Activated CD4-positive, CD25-positive, alpha-beta regulatory T cell treated with anti-CD3 and anti-CD28 coated beads, Interleukin-2, amount 50 U/mL, for 72 hours (primary cell): ENCODE results near the gene SLC17A1.

Experiments used
- DNase-seq: peaks from one replicate; pipeline ENCODE4 v3.0.0; 2021

Gene SLC17A1

DNA sequence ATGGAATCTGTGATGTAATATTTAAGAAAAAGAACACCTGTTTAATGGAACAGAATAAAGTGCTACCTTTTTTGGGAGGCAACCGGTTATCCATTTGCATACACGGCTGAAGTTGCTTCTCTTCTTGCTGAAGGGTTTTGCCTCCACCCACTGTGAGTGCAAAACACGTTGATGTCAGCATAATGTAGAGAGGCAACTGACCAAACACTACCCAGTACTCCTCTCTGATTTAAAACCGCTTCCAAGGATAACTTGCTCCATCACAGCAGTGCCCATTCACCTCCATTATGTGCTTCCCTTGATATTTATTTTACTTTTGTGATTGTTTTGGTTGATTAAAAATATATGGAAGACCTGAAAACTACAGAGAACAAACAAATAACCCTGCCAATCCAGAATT is 1.4 kb downstream of the SLC17A1 start:
- no peak for DNase-seq

DNA sequence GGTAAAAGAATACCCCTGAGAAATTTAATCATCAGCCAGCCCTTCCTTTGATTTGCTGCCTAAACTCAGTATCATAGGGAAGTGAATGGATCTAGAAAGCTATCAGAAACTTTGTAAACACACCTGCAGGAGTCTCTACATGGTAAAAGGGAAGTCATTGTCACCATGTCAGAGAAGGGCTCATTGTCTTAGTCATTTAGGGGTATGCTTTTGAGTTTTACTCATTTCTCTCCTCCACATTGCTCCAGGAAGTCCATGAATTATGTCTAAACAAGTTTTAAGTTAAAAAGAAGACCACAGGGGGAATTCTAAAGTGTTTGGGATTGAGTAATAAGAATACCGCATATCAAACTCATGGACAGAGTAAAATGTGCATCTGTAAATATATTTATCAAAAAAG is 2.5 kb downstream of the SLC17A1 start:
- no peak for DNase-seq

DNA sequence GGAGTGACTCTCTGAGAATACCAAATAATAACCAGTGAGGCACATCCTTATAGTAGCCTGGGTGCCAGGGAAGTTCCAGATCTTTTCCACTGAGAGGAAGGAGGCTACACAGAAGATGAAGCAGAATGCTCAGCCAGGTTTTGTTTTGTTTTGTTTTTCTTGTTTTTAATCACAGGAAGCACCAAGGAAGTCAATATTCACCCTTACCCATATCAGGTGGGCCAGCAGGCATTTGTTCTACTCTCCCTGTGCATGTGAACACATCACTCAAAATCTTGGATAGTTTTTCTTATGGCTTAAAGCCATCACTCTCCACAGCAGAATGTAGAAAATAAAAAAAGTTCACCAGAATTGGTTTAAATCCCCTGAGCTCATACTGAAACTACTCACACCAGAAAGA is 10.5 kb downstream of the SLC17A1 start:
- no peak for DNase-seq

DNA sequence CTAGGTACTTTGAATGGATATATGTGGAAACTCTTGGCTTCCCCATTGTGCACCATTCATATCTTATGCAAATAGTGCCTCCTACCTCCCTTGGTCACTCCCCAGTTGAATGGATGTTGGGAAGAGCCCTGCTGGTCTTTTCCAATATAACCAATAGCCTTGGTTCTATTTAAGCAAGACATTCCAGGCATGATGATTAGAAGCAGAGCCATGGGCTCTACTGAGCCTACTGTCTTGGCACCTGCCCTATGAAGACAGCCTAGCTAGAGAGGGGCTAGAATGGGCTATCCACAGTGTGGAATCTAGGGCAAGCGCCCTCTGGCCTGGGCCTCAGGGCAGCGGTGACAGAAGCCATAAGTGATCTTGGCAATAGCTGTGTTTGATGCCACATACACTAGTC is 15.6 kb downstream of the SLC17A1 start:
- no peak for DNase-seq

DNA sequence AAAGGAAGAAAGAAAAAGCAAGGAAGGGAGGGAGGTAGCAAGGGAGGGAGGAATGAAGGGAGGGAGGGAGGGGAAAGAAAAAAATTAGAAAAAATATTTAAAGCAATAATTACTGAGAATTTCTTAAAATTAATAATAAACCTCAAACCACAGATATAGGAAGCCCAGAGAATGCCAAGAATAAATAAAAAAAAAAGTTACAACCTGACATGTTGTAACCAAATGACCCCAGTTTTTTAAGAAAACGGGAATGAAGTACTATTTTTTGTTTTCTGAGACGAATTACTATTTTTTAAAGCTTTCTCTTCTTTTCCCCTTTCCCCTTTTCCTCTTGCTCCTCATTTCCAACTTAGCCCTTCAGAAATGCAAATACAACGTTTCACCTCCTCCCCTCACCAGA is 16.7 kb downstream of the SLC17A1 start:
- no peak for DNase-seq

- DNase-seq: no peak
These were observed 27.0 kb downstream of the SLC17A1 start for GRCh38 chr6:25804804-25805203.

DNA sequence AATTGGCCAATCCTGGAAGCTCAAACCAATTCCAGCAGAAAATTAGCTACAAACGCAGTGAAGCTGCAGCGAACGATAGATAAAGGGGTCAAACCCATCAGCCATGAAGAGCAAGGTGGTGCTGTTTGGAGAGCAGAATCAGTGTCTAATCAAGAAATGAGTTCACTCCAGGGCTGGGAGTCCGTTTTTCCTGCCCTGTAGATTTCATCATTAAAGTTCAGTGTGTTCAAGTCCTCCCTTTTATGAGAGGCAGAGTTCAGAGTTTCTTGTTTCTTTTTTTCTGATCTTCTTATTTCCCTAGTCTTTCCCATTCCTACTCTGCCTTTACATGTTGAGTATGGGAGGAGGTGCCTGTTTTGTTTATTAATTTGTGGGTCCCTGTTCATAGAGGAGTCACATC is 30.4 kb downstream of the SLC17A1 start:
- DNase-seq: no peak

DNA sequence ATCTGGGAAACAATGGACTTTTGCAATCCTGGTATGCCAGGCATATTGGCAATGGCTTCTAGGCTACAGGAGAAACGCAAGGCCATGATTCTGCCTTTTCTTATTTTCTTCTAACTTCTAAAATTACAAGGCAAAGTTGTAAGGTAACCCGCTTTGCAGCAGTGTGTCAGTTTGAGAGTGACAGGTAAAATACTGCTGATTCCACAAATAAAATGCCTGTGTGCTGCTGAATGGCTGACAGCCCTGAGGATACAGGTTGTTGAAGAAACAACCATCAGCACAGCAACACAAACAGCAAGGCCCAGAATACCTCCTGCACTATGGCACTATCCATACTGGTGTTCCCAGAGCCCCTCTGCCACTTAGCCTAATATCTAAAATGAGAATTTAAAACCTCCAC is 37.1 kb downstream of the SLC17A1 start:
- DNase-seq: no peak

GRCh38 chr6:25793970-25794369 is 37.9 kb downstream of the SLC17A1 start:
- no peak for DNase-seq

DNA sequence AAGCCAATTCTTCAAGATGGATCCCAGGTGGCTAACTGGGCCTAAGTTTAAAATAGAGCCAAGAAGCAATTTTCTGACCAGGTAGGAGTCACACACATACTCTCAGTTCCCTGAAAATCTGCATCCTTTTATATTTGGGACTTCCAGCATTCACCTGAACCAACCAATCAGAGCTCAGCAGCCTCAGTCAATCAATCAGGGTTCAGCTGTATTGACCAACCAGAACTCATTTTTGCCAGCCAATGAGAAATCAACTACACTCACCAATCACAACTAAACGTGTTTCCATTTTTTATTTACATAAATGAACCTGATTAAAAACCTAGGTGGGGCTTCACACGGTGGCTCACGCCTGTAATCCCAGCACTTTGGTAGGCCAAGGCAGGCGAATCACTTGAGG is 39.8 kb downstream of the SLC17A1 start:
- DNase-seq: no peak

- no peak for DNase-seq
These were observed 42.4 kb downstream of the SLC17A1 start for GRCh38 chr6:25789475-25789874.

GRCh38 chr6:25788305-25788922 is 43.4 kb downstream of the SLC17A1 start:
- DNase-seq: peak; percentile 31

GRCh38 chr6:25787428-25787827 is 44.4 kb downstream of the SLC17A1 start:
- DNase-seq: no peak

- DNase-seq: no peak
These were observed 50.7 kb downstream of the SLC17A1 start for GRCh38 chr6:25781134-25781533.

DNA sequence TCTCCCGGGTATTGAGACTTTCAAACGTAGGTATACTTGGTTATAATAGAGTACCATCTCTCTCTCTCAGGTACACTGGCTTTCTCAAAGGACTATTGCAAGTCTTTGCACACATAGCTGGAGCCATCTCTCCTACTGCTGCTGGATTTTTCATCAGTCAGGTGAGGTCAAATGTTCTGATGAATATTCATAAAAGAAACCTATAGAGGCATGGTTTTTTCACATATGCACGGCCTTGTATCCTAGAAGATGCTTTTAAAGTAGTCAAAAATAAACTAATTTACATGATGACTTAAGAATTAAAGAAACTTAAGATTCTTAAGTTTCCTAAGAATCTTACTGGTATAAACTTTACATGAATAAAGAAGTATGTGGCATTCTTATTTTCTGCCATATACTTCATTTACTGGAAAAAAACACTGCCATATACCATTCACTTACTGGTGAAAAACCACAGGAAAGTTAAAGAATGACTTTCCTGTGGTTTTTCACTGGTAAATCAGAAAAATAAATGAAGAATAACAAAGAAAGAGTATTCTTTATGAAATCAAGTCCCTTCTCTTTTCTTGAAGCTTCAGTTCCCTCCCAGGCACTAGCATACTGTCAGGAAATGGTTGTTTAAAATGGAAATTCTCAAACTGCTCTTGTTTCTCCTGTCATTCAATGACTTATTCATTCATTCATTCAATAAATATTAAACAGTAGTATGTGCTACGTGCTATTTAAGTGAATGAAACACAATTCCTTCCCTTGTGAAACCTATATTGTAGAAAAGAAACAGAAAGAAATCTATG is 53.8 kb downstream of the SLC17A1 start:
- no peak for DNase-seq

DNA sequence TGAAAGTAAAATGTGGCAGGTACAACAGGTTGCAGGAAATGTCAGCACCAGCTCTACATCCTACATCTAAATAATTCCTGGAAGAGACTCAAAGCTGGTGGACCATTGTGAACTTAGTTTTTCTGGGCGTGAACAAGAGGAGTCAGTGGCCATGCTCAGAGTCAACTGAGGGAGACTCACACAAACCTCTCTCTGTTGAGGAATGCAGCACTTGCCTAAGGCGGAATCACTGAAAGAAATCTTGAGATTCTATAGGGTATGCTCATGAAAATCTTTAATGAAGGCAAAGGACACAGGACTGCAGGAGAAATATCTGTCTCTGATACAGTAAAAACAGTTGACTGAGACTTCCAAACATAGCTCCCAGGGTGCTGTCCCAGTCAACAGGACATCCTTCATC is 54.8 kb downstream of the SLC17A1 start:
- DNase-seq: no peak

GRCh38 chr6:25774120-25774715 is 57.6 kb downstream of the SLC17A1 start:
- no peak for DNase-seq

GRCh38 chr6:25769983-25770382 is 61.9 kb downstream of the SLC17A1 start:
- no peak for DNase-seq

GRCh38 chr6:25768566-25768965 is 63.3 kb downstream of the SLC17A1 start:
- DNase-seq: no peak

- no peak for DNase-seq
These were observed 67.2 kb downstream of the SLC17A1 start for GRCh38 chr6:25764611-25765010.

GRCh38 chr6:25757936-25758642 is 73.8 kb downstream of the SLC17A1 start:
- no peak for DNase-seq

DNA sequence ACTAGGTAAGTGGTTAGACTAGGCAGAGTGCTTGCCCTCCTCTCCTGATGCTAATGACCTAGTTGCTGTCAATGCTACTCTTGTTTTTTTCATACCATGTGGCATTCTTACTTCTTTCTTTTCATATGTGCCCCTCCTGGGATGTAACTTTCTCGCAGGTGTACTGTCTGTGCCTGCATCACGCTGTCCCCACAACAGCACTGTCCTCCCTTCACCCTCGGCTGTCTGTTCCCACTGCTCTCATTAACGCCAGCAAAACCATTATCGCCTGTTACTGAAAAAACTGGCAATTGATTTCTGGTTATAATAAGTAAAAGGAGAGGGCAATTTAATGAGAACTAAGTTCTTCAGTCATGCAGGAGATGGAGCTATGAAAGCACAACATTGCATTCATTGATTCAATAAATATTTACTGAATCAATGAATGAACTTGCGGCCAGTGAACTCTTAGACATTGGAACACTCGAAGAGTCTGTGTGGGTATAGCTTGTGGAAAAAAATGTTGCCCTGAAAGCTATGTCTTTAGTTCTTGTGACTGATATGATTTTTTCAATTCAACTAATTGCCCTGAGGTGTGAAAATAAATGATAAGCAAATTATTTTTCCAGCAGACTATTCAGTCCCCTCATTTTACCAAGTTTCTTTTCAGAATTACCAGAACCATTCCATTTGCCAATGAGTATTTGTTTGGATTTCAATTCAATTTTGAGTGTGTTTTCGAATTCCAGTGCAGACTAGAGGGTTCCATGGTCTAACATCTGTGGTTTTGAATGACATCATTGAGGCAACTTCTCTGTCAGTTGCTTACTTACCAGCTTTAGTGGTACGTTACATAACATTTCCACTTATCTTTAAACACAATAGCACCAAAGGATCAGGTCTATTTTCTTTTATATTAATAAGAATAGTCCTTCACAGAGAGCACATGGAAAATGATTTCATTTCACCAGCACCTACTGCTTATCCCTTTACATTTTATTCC is 75.2 kb downstream of the SLC17A1 start:
- no peak for DNase-seq
